H1 (cell line): ENCODE data around the gene PABPC1L.

Experiments
- BRCA1 ChIP-seq: IDR thresholded peaks from 2 replicates; pipeline ENCODE4 v1.6.1; 2012; ENCODE audit warnings: low read depth, low read length, improper control_type of control experiment
- CTCF ChIP-seq, 3 experiments: IDR thresholded peaks; 1 replicate in 2 of 3; 2 replicates in 1 of 3; pipeline versions ENCODE4 v1.5.1 to v1.6.1; 2011; ENCODE audit warnings: low read length in 3 of 3, mild to moderate bottlenecking in 3 of 3, inconsistent platforms in 2 of 3, low read depth in 1 of 3, moderate library complexity in 1 of 3; ENCODE audit not compliant: insufficient read depth in 1 of 3; ENCODE audit errors: control extremely low read depth in 1 of 3
- EZH2 ChIP-seq: fragments of 200-600 bp; sonication (generic); IDR thresholded peaks from 2 replicates; pipeline ENCODE4 v1.7.1; 2012; ENCODE audit warnings: low read depth, mild to moderate bottlenecking, moderate library complexity, low read length, inconsistent platforms; ENCODE audit not compliant: severe bottlenecking
- HDAC6 ChIP-seq: IDR thresholded peaks from one replicate; pipeline ENCODE4 v1.7.1; 2012; ENCODE audit warnings: low read depth, mild to moderate bottlenecking, inconsistent platforms, low read length, moderate library complexity
- KDM1A ChIP-seq: fragments of 200-600, 300-600 bp; sonication (generic); IDR thresholded peaks from 2 replicates; pipeline ENCODE4 v1.7.1; 2016; ENCODE audit warnings: mild to moderate bottlenecking, low read length, borderline replicate concordance
- MAX ChIP-seq: IDR thresholded peaks from 2 replicates; pipeline ENCODE4 v1.6.1; 2012; ENCODE audit warnings: inconsistent platforms
- NRF1 ChIP-seq: IDR thresholded peaks from 2 replicates; pipeline ENCODE4 v1.6.1; 2011; ENCODE audit warnings: mild to moderate bottlenecking, low read depth, low read length, improper control_type of control experiment
- PHF8 ChIP-seq: fragments of 200-600 bp; sonication (generic); conservative IDR thresholded peaks from 2 replicates; pipeline ENCODE4 v1.7.1; 2012; ENCODE audit warnings: low read depth, mild to moderate bottlenecking, inconsistent platforms, low read length, moderate library complexity
- SIN3A ChIP-seq, 2 experiments: IDR thresholded peaks in 1 of 2; conservative IDR thresholded peaks in 1 of 2; 2 replicates each; pipeline ENCODE4 v1.6.1; 2011 to 2012; ENCODE audit warnings: low read length in 2 of 2, improper control_type of control experiment in 1 of 2, low read depth in 1 of 2, mild to moderate bottlenecking in 1 of 2
- SP1 ChIP-seq: IDR thresholded peaks from 2 replicates; pipeline ENCODE4 v1.6.1; 2011; ENCODE audit warnings: low read depth, low read length
- SRF ChIP-seq: IDR thresholded peaks from 2 replicates; pipeline ENCODE4 v1.6.1; 2011; ENCODE audit warnings: mild to moderate bottlenecking, low read depth, low read length, moderate library complexity
- TAF1 ChIP-seq: IDR thresholded peaks from 2 replicates; pipeline ENCODE4 v1.6.1; 2011; ENCODE audit warnings: mild to moderate bottlenecking, low read depth, low read length
- YY1 ChIP-seq: IDR thresholded peaks from 2 replicates; pipeline ENCODE4 v1.6.1; 2011; ENCODE audit warnings: low read depth, mild to moderate bottlenecking, low read length
- ZNF274 ChIP-seq: IDR thresholded peaks from 2 replicates; pipeline ENCODE4 v1.7.0; 2012; ENCODE audit warnings: low read length, borderline replicate concordance; ENCODE audit errors: extremely low read depth

DNA sequence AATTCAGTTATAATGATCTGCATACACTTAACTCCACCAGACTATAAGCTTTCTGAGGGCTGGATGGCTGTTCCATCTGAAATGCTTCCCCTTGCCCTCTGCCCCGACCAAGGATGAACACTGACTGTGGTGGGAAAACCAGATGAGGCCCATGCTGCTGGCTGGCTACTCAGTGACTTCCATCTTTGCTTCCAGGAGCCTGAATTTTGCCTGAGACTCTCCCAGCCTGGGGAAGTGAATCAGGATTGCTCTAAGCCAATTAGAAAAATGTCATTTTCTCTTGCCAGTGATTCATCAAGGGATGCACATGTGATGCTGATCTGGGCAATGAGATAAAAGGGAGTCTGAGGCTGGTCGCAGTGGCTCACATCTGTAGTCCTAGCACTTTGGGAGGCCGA lies 52.0 kb downstream of the PABPC1L start:
- TF ChIP-seq CTCF (IDR thresholded peaks at IDR 0.05; ENCODE audit: control extremely low read depth in 1 of 3, insufficient read depth in 1 of 3, low read depth in 1 of 3, low read length in 3 of 3): no peak
- TF ChIP-seq BRCA1: no peak
- TF ChIP-seq ZNF274: no peak
- no peak for TF ChIP-seq PHF8
- no peak for TF ChIP-seq TAF1
- TF ChIP-seq NRF1: no peak
- no peak for TF ChIP-seq YY1
- no peak for TF ChIP-seq EZH2
- TF ChIP-seq HDAC6: no peak
- TF ChIP-seq MAX: no peak
- no peak for TF ChIP-seq SP1
- TF ChIP-seq SRF: no peak
- no peak for TF ChIP-seq KDM1A
- no peak for TF ChIP-seq SIN3A (conservative IDR thresholded peaks at IDR 0.05 in 1 of 2, IDR thresholded peaks at IDR 0.05 in 1 of 2; ENCODE audit: low read depth in 1 of 2, low read length in 2 of 2)
